Upper lobe of left lung (tissue), 6 donors: ENCODE data around the gene SLC24A1. TPM values are rescaled to one million over a fixed set of nuclear protein-coding genes. Genes with fewer than 3 reads are reported as not detected.

ENCODE experiments used
- ATAC-seq, 2 donors: fragments of 200-7000 bp; cut with Tn5 transposase; one replicate each; pipeline ENCODE4 v1.9.1; 2022; ENCODE audit warnings: mild to moderate bottlenecking in 2 of 2, moderate library complexity in 2 of 2; ENCODE audit not compliant: low FRiP score in 2 of 2
- DNase-seq, 2 donors: peaks; one replicate each; pipeline ENCODE4 v3.0.0-alpha.2; 2019 to 2020
- H3K27ac ChIP-seq, 4 donors: fragments of 200-600 bp; sonication (generic); one replicate each; pipeline ENCODE4 v1.5.1; 2016 to 2019
- H3K27me3 ChIP-seq, 4 donors: fragments of 200-600 bp; sonication (generic); one replicate each; pipeline ENCODE4 v1.5.1; 2017 to 2019
- H3K36me3 ChIP-seq, 4 donors: fragments of 200-600 bp; sonication (generic); one replicate each; pipeline ENCODE4 v1.5.1; 2016 to 2019
- H3K4me1 ChIP-seq, 4 donors: fragments of 200-600 bp; sonication (generic); one replicate each; pipeline ENCODE4 v1.5.1; 2018 to 2019
- H3K4me3 ChIP-seq, 4 donors: fragments of 200-600 bp; sonication (generic); one replicate each; pipeline ENCODE4 v1.5.1; 2017 to 2019; ENCODE audit warnings: mild to moderate bottlenecking in 2 of 4, moderate library complexity in 1 of 4
- H3K9me3 ChIP-seq, 4 donors: fragments of 200-600 bp; sonication (generic); one replicate each; pipeline ENCODE4 v1.5.1; 2018 to 2019
- CTCF ChIP-seq, 6 experiments: fragments of 450-650 bp in 4 of 6; fragments of 200-600 bp in 2 of 6; sonication (generic) in 2 of 6; IDR thresholded peaks; one replicate each; pipeline ENCODE4 v1.5.1; 2016 to 2019; ENCODE audit warnings: antibody characterized with exemption in 6 of 6
- EP300 ChIP-seq, 4 donors: sonication (generic); formaldehyde crosslinking; IDR thresholded peaks; one replicate each; pipeline ENCODE4 v1.5.1; 2017; ENCODE audit warnings: antibody characterized with exemption in 4 of 4, control low read depth in 2 of 4
- POLR2A ChIP-seq, 4 donors: fragments of 450-650 bp; IDR thresholded peaks; one replicate each; pipeline ENCODE4 v1.5.1; 2016 to 2017; ENCODE audit warnings: antibody characterized with exemption in 4 of 4, mild to moderate bottlenecking in 2 of 4
- POLR2AphosphoS5 ChIP-seq, 2 donors: sonication (generic); formaldehyde crosslinking; IDR thresholded peaks; one replicate each; pipeline ENCODE4 v1.5.1; 2017; ENCODE audit warnings: antibody characterized with exemption in 2 of 2
- WGBS, 2 donors: methylation state at CpG; one replicate each; pipeline ENCODE4 v1.1.5; 2017 to 2018; 5-methylcytosine and 5-hydroxymethylcytosine counted together
- total RNA-seq, 6 donors: library from RNA; depleted of rRNA in 4 of 6; stranded (reverse); fragments of >200 nt in 4 of 6; gene quantifications; one replicate each; pipeline versions ENCODE4 v1.1.0 to v1.2.1, GENCODE V29; 2016 to 2021
- donor health status: DM: no; HTN: no; CAD: no; lungs with moderate emphysema.
- donor health status: DM: no; HTN: yes; CAD: no; lungs with severe emphysema.

SLC24A1 gene
- total RNA-seq, 6 donors from 2014 or later, result 7.1 to 17.8 (median 10.9) TPM

GRCh38 chr15:65676123-65676522 lies 54.4 kb downstream of the SLC24A1 start:
- Histone ChIP-seq H3K27me3 (no peaks in the 10 kb centered on the region), H3K9me3 (no peaks in the 10 kb centered on the region), H3K4me3 (no peak overlapping the region), H3K4me1 (no peaks in the 10 kb centered on the region), H3K27ac (no peak overlapping the region), H3K36me3 (peaks cover 0 to 50% (median 11%) of the 10 kb centered on the region in 4 donors)
- no peak for DNase-seq
- no peak for ATAC-seq
- 88 to 98% methylated on average over 2 of the region's 2 CpGs for WGBS, 2 donors
- no peak for TF ChIP-seq EP300 (IDR thresholded peaks at IDR 0.05)
- no peak for TF ChIP-seq CTCF (IDR thresholded peaks at IDR 0.05)
- no peak for TF ChIP-seq POLR2A (IDR thresholded peaks at IDR 0.05)

DNA sequence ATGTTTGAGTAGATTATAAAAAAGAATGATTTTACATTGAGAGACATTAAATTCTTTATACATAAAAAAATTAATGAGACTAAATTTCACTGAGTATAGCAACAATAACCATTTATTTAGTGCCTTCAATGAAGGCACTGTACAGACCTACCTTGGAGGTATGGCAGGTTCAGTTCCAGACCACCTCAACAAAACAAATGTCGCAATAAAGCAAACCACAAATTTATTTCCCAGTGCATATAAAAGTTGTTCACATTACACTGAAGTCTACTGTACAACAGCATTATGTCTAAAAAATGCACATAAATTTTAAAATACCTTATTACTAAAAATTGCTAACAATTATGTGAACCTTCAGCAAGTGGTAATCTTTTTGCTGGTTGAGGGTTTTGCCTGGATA lies 58.8 kb downstream of the SLC24A1 start:
- no peaks in the 10 kb centered on the region for H3K27me3 ChIP-seq
- no peak for ATAC-seq

GRCh38 chr15:65682404-65682911 lies 60.7 kb downstream of the SLC24A1 start:
- Histone ChIP-seq H3K9me3 (no peaks in the 10 kb centered on the region), H3K36me3 (no peaks in the 10 kb centered on the region), H3K27me3 (no peaks in the 10 kb centered on the region), H3K27ac (no peak overlapping the region), H3K4me3 (no peak overlapping the region), H3K4me1 (no peaks in the 10 kb centered on the region)
- TF ChIP-seq EP300 (IDR thresholded peaks at IDR 0.05), result no peak
- TF ChIP-seq CTCF (IDR thresholded peaks at IDR 0.05), result no peak
- TF ChIP-seq POLR2A (IDR thresholded peaks at IDR 0.05), result no peak
- TF ChIP-seq POLR2AphosphoS5 (IDR thresholded peaks at IDR 0.05), result no peak
- no peak for ATAC-seq
- 88 to 92% methylated on average over 2 of the region's 2 CpGs for WGBS, 2 donors
- no peak for DNase-seq

More for the DNA sequence above, 58.8 kb downstream of the SLC24A1 start:
- Histone ChIP-seq H3K27ac (no peak overlapping the region), H3K36me3 (peaks cover 0 to 7% (median 0%) of the 10 kb centered on the region in 4 donors), H3K4me1 (no peaks in the 10 kb centered on the region), H3K9me3 (no peaks in the 10 kb centered on the region), H3K4me3 (no peak overlapping the region)
- TF ChIP-seq EP300 (IDR thresholded peaks at IDR 0.05) (no peak), POLR2A (IDR thresholded peaks at IDR 0.05) (no peak), POLR2AphosphoS5 (IDR thresholded peaks at IDR 0.05) (no peak), CTCF (IDR thresholded peaks at IDR 0.05) (no peak)
- DNase-seq, result no peak
- WGBS, 2 donors, result 96 to 97% methylated on average over 1 of the region's 1 CpG

DNA sequence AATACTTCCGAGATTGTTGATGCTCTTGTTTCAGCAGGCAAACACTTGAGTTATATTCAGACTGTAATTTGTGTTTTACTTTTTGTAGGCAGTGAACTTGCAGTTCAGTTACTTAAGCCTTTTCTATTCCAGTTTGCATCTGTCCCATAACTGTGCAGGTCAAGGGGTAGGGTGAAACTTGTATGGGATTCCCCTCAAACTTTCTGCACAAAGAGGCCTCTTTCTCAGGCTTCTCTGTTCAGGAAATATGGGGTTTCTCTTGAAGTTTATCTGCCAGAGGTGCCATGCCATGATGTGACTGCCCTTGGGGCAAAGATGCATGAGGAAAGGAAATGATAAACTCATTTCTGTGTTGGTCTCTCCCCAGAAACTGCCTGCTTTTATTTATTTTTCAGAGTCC lies 66.7 kb downstream of the SLC24A1 start:
- Histone ChIP-seq H3K9me3 (no peaks in the 10 kb centered on the region), H3K36me3 (peaks cover 4 to 43% (median 18%) of the 10 kb centered on the region in 4 donors), H3K27ac (no peak overlapping the region), H3K4me3 (no peak overlapping the region), H3K4me1 (no peaks in the 10 kb centered on the region), H3K27me3 (no peaks in the 10 kb centered on the region)
- ATAC-seq, result no peak
- TF ChIP-seq EP300 (IDR thresholded peaks at IDR 0.05) (no peak), POLR2A (IDR thresholded peaks at IDR 0.05) (no peak), CTCF (IDR thresholded peaks at IDR 0.05) (no peak), POLR2AphosphoS5 (IDR thresholded peaks at IDR 0.05) (no peak)
- no peak for DNase-seq
- 92 to 94% methylated on average over 1 of the region's 1 CpG for WGBS, 2 donors

GRCh38 chr15:65690173-65690572 lies 68.4 kb downstream of the SLC24A1 start:
- Histone ChIP-seq H3K4me3 (no peak overlapping the region), H3K4me1 (no peaks in the 10 kb centered on the region), H3K27ac (no peak overlapping the region), H3K36me3 (peaks cover 4 to 56% (median 18%) of the 10 kb centered on the region in 4 donors), H3K9me3 (no peaks in the 10 kb centered on the region), H3K27me3 (no peaks in the 10 kb centered on the region)
- WGBS, 2 donors, result 90 to 91% methylated on average over 1 of the region's 1 CpG
- TF ChIP-seq EP300 (IDR thresholded peaks at IDR 0.05) (no peak), POLR2AphosphoS5 (IDR thresholded peaks at IDR 0.05) (no peak), CTCF (IDR thresholded peaks at IDR 0.05) (no peak), POLR2A (IDR thresholded peaks at IDR 0.05) (no peak)
- no peak for ATAC-seq
- no peak for DNase-seq
